ENCODE measurements around the gene CLIP2.

Gene CLIP2

GRCh38 chr7:74277636-74278035 lies 11.6 kb upstream of the CLIP2 start:
- TF ChIP-seq, protein P1, sequence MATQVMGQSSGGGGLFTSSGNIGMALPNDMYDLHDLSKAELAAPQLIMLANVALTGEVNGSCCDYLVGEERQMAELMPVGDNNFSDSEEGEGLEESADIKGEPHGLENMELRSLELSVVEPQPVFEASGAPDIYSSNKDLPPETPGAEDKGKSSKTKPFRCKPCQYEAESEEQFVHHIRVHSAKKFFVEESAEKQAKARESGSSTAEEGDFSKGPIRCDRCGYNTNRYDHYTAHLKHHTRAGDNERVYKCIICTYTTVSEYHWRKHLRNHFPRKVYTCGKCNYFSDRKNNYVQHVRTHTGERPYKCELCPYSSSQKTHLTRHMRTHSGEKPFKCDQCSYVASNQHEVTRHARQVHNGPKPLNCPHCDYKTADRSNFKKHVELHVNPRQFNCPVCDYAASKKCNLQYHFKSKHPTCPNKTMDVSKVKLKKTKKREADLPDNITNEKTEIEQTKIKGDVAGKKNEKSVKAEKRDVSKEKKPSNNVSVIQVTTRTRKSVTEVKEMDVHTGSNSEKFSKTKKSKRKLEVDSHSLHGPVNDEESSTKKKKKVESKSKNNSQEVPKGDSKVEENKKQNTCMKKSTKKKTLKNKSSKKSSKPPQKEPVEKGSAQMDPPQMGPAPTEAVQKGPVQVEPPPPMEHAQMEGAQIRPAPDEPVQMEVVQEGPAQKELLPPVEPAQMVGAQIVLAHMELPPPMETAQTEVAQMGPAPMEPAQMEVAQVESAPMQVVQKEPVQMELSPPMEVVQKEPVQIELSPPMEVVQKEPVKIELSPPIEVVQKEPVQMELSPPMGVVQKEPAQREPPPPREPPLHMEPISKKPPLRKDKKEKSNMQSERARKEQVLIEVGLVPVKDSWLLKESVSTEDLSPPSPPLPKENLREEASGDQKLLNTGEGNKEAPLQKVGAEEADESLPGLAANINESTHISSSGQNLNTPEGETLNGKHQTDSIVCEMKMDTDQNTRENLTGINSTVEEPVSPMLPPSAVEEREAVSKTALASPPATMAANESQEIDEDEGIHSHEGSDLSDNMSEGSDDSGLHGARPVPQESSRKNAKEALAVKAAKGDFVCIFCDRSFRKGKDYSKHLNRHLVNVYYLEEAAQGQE (IDR thresholded peaks at IDR 0.05; ENCODE audit: insufficient read depth in 1 of 2, low read depth in 2 of 2, low read length in 2 of 2) = no peak
- no peak for TF ChIP-seq SIN3A (IDR thresholded peaks at IDR 0.05; ENCODE audit: borderline replicate concordance, insufficient read depth, low read length)
- no peak for TF ChIP-seq POLR2AphosphoS5 (IDR thresholded peaks at IDR 0.05; ENCODE audit: low read depth, low read length)
- no peak for TF ChIP-seq FOXP2 (optimal IDR thresholded peaks at IDR 0.05; ENCODE audit: borderline replicate concordance, extremely low read depth, extremely low read length, insufficient read depth)
- no peak for TF ChIP-seq TAF1 (IDR thresholded peaks at IDR 0.05; ENCODE audit: borderline replicate concordance, insufficient read depth, low read length)

- TF ChIP-seq POLR2AphosphoS5 (IDR thresholded peaks at IDR 0.05; ENCODE audit: low read depth, low read length) (no peak), TAF1 (IDR thresholded peaks at IDR 0.05; ENCODE audit: borderline replicate concordance, insufficient read depth, low read length) (no peak), FOXP2 (optimal IDR thresholded peaks at IDR 0.05; ENCODE audit: borderline replicate concordance, extremely low read depth, extremely low read length, insufficient read depth) (no peak), SIN3A (IDR thresholded peaks at IDR 0.05; ENCODE audit: borderline replicate concordance, insufficient read depth, low read length) (no peak)
- TF ChIP-seq, protein P1 (IDR thresholded peaks at IDR 0.05; ENCODE audit: insufficient read depth in 1 of 2, low read depth in 2 of 2, low read length in 2 of 2) = no peak
Measured at GRCh38 chr7:74280985-74281384, 8.2 kb upstream of the CLIP2 start.

DNA sequence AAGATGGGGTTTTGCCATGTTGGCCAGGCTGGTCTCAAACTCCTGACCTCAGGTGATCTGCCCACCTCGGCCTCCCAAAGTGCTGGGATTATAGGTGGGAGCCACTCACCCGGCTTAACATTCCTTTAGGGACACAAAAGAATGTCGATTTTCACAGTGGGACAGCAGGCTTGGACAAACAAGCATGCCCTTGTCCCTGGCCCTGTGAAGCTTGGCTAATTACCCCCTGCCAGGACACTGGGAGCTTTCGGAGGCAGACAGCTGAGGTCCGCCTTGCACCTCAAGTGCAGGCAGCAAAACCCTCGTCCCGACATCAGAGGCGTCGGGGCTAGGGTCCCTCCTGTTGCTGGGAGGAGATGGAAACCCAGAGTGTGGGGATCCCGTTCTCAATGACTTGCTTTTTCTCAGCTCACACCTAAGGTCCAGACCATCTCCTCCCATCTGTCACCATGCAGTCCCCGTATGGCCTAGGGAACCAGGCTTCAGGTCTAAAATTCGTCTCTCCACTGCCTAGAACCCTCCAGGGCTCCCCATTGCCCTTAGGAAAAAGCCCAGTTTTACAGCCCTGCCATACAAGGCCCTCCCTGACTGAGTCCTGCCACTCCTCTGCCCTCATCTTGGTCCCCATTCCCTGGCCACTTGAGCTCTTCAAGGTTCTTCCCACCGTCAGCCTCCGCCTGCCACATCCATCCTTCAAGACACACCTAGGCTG lies 6.3 kb upstream of the CLIP2 start:
- TF ChIP-seq TAF1 (IDR thresholded peaks at IDR 0.05; ENCODE audit: borderline replicate concordance, insufficient read depth, low read length) (no peak), FOXP2 (optimal IDR thresholded peaks at IDR 0.05; ENCODE audit: borderline replicate concordance, extremely low read depth, extremely low read length, insufficient read depth) (no peak), POLR2AphosphoS5 (IDR thresholded peaks at IDR 0.05; ENCODE audit: low read depth, low read length) (no peak), SIN3A (IDR thresholded peaks at IDR 0.05; ENCODE audit: borderline replicate concordance, insufficient read depth, low read length) (no peak)
- TF ChIP-seq, protein P1 (IDR thresholded peaks at IDR 0.05; ENCODE audit: insufficient read depth in 1 of 2, low read depth in 2 of 2, low read length in 2 of 2) = no peak

DNA sequence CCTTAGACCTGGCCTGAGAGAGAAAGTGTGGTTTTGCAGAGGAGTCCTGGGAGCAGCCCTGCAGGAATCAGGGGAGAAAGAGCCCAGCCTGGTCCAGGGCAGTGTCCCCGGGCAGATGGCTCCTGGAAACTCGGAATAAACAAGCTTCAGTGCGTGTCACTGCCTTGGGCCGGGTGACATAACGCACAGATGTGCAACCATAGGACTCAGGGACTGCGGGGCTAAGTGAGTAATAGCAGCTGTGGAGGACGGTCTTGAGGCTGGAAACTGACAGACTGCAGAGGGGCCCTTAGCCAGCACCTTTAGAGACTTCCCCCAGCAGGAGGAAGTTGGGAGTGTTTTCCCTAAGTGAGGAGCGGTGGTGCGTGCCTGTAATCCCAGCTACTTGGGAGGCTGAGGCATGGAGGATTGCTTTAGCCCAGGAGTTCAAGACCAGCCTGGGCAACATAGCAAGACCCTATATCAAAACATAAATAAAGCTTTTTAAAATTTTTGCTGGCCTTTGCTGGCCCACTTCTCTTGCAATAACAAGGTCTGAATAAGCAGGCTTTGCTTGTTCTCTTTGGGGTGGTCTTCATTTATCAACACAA lies 5.3 kb upstream of the CLIP2 start:
- peak; percentile 36 for TF ChIP-seq FOXP2 (optimal IDR thresholded peaks at IDR 0.05; ENCODE audit: borderline replicate concordance, extremely low read depth, extremely low read length, insufficient read depth)
- no peak for TF ChIP-seq SIN3A (IDR thresholded peaks at IDR 0.05; ENCODE audit: borderline replicate concordance, insufficient read depth, low read length)

- TF ChIP-seq FOXP2 (optimal IDR thresholded peaks at IDR 0.05; ENCODE audit: borderline replicate concordance, extremely low read depth, extremely low read length, insufficient read depth) = no peak
- TF ChIP-seq POLR2AphosphoS5 (IDR thresholded peaks at IDR 0.05; ENCODE audit: low read depth, low read length) = no peak
- no peak for TF ChIP-seq SIN3A (IDR thresholded peaks at IDR 0.05; ENCODE audit: borderline replicate concordance, insufficient read depth, low read length)
- TF ChIP-seq, protein P1 (IDR thresholded peaks at IDR 0.05; ENCODE audit: insufficient read depth in 1 of 2, low read depth in 2 of 2, low read length in 2 of 2) = no peak
- TF ChIP-seq TAF1 (IDR thresholded peaks at IDR 0.05; ENCODE audit: borderline replicate concordance, insufficient read depth, low read length) = no peak
Measured at GRCh38 chr7:74284781-74285259, 4.4 kb upstream of the CLIP2 start.
